NT2/D1 (cell line): ENCODE results near the gene ZEB2.

Experiments
- SUZ12 ChIP-seq: IDR thresholded peaks from 2 replicates; pipeline ENCODE4 v1.6.1; 2011; ENCODE audit not compliant: insufficient read length, insufficient read depth; ENCODE audit errors: extremely low read depth
- ZNF274 ChIP-seq: IDR thresholded peaks from 2 replicates; pipeline ENCODE4 v1.6.1; 2011; ENCODE audit warnings: mild to moderate bottlenecking, low read depth, low read length

- no peak for TF ChIP-seq SUZ12
- no peak for TF ChIP-seq ZNF274
Measured at GRCh38 chr2:144464730-144465129, 55.2 kb downstream of the ZEB2 start.
